ENCODE results near the gene TMEM52. TPM values are rescaled to one million over a fixed set of nuclear protein-coding genes. Genes with fewer than 3 reads are reported as not detected.

The TMEM52 gene
- total and polyA plus RNA-seq, 10 donors = 0.35 to 4.7 (median 1.7) TPM; not detected in 1

GRCh38 chr1:1921901-1922701, 3.0 kb upstream of the TMEM52 start:
- Histone ChIP-seq H3K27ac (peak overlapping the region in 1 of 8 donors; percentile 73), H3K4me3 (no peak overlapping the region), H3K4me1 (peaks cover 8 to 62% (median 35%) of the 10 kb centered on the region in 6 donors), H3K9me3 (no peaks in the 10 kb centered on the region), H3K27me3 (replicated peaks in 1 of 7) (peaks cover 0 to 13% (median 0%) of the 10 kb centered on the region in 7 donors), H3K36me3 (no peaks in the 10 kb centered on the region)
- intact Hi-C loops (cut with DNase I; ENCODE audit: low total_unique reads) = no loop called here
- WGBS, 5 donors = 72 to 93% (median 91%) methylated on average over 8 to 16 of the region's 16 CpGs
- peak; percentile 73 for DNase-seq
- TF ChIP-seq POLR2A (IDR thresholded peaks at IDR 0.05) (no peak), POLR2AphosphoS5 (IDR thresholded peaks at IDR 0.05) (no peak)
- TF ChIP-seq, protein P1, sequence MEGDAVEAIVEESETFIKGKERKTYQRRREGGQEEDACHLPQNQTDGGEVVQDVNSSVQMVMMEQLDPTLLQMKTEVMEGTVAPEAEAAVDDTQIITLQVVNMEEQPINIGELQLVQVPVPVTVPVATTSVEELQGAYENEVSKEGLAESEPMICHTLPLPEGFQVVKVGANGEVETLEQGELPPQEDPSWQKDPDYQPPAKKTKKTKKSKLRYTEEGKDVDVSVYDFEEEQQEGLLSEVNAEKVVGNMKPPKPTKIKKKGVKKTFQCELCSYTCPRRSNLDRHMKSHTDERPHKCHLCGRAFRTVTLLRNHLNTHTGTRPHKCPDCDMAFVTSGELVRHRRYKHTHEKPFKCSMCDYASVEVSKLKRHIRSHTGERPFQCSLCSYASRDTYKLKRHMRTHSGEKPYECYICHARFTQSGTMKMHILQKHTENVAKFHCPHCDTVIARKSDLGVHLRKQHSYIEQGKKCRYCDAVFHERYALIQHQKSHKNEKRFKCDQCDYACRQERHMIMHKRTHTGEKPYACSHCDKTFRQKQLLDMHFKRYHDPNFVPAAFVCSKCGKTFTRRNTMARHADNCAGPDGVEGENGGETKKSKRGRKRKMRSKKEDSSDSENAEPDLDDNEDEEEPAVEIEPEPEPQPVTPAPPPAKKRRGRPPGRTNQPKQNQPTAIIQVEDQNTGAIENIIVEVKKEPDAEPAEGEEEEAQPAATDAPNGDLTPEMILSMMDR (IDR thresholded peaks at IDR 0.05 in 8 of 11, conservative IDR thresholded peaks at IDR 0.05 in 3 of 11) = no peak

DNA sequence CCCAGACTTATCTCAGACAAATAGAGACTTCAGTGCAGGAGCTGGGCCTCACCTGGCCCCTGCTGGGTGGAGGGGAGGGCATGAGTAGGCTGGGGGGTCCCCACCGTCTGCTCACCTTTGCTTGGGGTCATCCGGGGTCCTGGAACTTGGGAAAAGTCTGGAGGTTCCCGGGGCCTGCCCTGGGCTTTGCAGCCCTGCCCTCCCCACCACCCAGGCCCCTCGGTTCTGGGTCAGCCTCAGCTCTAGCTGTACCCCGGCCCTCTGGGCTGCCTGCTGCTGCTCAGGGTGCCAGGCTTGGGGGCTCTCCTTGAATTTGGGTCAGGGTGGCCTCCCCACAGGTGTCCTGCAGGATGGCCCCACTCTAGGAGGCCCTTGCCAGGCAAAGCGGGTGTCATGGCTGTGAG, 2.4 kb upstream of the TMEM52 start:
- H3K9me3 ChIP-seq = no peaks in the 10 kb centered on the region
- peaks cover 0 to 9% (median 0%) of the 10 kb centered on the region in 7 donors for H3K27me3 ChIP-seq (replicated peaks in 1 of 7)
- H3K4me1 ChIP-seq = peaks cover 8 to 62% (median 35%) of the 10 kb centered on the region in 6 donors
- no peak overlapping the region for H3K4me3 ChIP-seq
- TF ChIP-seq, protein P1 (IDR thresholded peaks at IDR 0.05 in 8 of 11, conservative IDR thresholded peaks at IDR 0.05 in 3 of 11) = no peak
- TF ChIP-seq POLR2AphosphoS5 (IDR thresholded peaks at IDR 0.05) = no peak
- TF ChIP-seq POLR2A (IDR thresholded peaks at IDR 0.05) = no peak
- 87 to 90% (median 88%) methylated on average over 6 of the region's 6 CpGs; no CpG with 5 or more reads in 1 of the 5 donors for WGBS, 5 donors
- intact Hi-C loops (cut with DNase I; ENCODE audit: low total_unique reads) = no loop called here
- H3K27ac ChIP-seq = peak overlapping the region in 1 of 8 donors; percentile 73
- no peaks in the 10 kb centered on the region for H3K36me3 ChIP-seq
- DNase-seq = peak; percentile 82

- TF ChIP-seq POLR2AphosphoS5 (IDR thresholded peaks at IDR 0.05) = peak in 1 of 3 donors; percentile 17
- TF ChIP-seq, protein P1 (IDR thresholded peaks at IDR 0.05 in 8 of 11, conservative IDR thresholded peaks at IDR 0.05 in 3 of 11) = no peak
- TF ChIP-seq POLR2A (IDR thresholded peaks at IDR 0.05) = no peak
- no peak overlapping the region for H3K4me3 ChIP-seq
- no peaks in the 10 kb centered on the region for H3K9me3 ChIP-seq
- H3K4me1 ChIP-seq = peaks cover 8 to 62% (median 35%) of the 10 kb centered on the region in 6 donors
- peak overlapping the region in 5 of 8 donors; percentile 33 to 78 (median 64) for H3K27ac ChIP-seq
- no peaks in the 10 kb centered on the region for H3K36me3 ChIP-seq
- peak; percentile 86 for DNase-seq
- 68 to 82% (median 81%) methylated on average over 12 to 27 of the region's 27 CpGs for WGBS, 5 donors
- intact Hi-C loops (cut with DNase I; ENCODE audit: low total_unique reads) = no loop called here
- peaks cover 0 to 9% (median 0%) of the 10 kb centered on the region in 7 donors for H3K27me3 ChIP-seq (replicated peaks in 1 of 7)
Observed at GRCh38 chr1:1920608-1921458, 1.8 kb upstream of the TMEM52 start.

Measured in spleen (tissue), 11 donors.